ENCODE data around the gene C8G. TPM values are rescaled to one million over a fixed set of nuclear protein-coding genes. Genes with fewer than 3 reads are reported as not detected.

C8G gene
- polyA plus RNA-seq, 1 donor from 2014 or later = not detected

GRCh38 chr9:136928591-136928990, 16.5 kb upstream of the C8G start:
- H4K20me1 ChIP-seq (ENCODE audit: insufficient read depth) = no peaks in the 10 kb centered on the region
- H3K4me2 ChIP-seq (ENCODE audit: low read length) = no peak overlapping the region
- no peak overlapping the region for H3K27ac ChIP-seq (ENCODE audit: low read length)
- H3K36me3 ChIP-seq (ENCODE audit: insufficient read depth, low read length) = no peaks in the 10 kb centered on the region
- no peaks in the 10 kb centered on the region for H3F3A ChIP-seq (ENCODE audit: insufficient read depth, low read length, poor library complexity, severe bottlenecking)
- H2AFZ ChIP-seq (ENCODE audit: low read depth, low read length) = no peak overlapping the region
- H3K9ac ChIP-seq (ENCODE audit: low read length) = no peak overlapping the region
- H3K4me3 ChIP-seq (ENCODE audit: low read length) = no peak overlapping the region
- H3K9me3 ChIP-seq (ENCODE audit: low read length) = no peaks in the 10 kb centered on the region
- H3K9me2 ChIP-seq (ENCODE audit: insufficient read depth, low read length) = no peaks in the 10 kb centered on the region
- no peaks in the 10 kb centered on the region for H3K79me2 ChIP-seq (replicated peaks; ENCODE audit: insufficient read depth, low read length)
- TF ChIP-seq EZH2 (IDR thresholded peaks at IDR 0.05; ENCODE audit: borderline replicate concordance, insufficient read depth, low read length, poor library complexity, severe bottlenecking) = no peak
- TF ChIP-seq, protein P1, sequence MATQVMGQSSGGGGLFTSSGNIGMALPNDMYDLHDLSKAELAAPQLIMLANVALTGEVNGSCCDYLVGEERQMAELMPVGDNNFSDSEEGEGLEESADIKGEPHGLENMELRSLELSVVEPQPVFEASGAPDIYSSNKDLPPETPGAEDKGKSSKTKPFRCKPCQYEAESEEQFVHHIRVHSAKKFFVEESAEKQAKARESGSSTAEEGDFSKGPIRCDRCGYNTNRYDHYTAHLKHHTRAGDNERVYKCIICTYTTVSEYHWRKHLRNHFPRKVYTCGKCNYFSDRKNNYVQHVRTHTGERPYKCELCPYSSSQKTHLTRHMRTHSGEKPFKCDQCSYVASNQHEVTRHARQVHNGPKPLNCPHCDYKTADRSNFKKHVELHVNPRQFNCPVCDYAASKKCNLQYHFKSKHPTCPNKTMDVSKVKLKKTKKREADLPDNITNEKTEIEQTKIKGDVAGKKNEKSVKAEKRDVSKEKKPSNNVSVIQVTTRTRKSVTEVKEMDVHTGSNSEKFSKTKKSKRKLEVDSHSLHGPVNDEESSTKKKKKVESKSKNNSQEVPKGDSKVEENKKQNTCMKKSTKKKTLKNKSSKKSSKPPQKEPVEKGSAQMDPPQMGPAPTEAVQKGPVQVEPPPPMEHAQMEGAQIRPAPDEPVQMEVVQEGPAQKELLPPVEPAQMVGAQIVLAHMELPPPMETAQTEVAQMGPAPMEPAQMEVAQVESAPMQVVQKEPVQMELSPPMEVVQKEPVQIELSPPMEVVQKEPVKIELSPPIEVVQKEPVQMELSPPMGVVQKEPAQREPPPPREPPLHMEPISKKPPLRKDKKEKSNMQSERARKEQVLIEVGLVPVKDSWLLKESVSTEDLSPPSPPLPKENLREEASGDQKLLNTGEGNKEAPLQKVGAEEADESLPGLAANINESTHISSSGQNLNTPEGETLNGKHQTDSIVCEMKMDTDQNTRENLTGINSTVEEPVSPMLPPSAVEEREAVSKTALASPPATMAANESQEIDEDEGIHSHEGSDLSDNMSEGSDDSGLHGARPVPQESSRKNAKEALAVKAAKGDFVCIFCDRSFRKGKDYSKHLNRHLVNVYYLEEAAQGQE (IDR thresholded peaks at IDR 0.05; ENCODE audit: borderline replicate concordance) = no peak
- no peaks in the 10 kb centered on the region for H3K27me3 ChIP-seq (ENCODE audit: insufficient read depth, low read depth, low read length)

DNA sequence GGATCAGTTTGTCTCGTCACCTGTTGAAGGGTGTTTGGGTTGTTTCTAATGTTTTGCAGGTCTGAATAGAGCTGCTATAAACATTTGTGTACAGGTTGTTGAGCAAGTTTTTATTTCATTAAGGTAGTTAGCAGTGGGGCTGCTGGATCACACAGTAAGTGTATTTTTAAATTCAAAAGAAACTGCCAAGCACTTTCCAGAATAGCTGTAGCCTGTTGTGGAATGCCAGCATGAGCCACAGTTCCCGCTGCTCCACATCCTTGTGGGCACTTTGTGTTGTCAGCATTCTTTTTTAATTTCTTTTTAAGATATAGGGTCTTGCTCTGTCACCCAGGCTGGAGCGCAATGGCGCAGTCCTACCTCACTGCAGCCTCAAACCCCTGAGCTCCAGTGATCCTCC, 15.0 kb upstream of the C8G start:
- Histone ChIP-seq H3K27ac (ENCODE audit: low read length) (no peak overlapping the region), H3K9ac (ENCODE audit: low read length) (no peak overlapping the region), H3K79me2 (replicated peaks; ENCODE audit: insufficient read depth, low read length) (no peaks in the 10 kb centered on the region), H3F3A (ENCODE audit: insufficient read depth, low read length, poor library complexity, severe bottlenecking) (no peaks in the 10 kb centered on the region), H3K4me2 (ENCODE audit: low read length) (no peak overlapping the region), H3K27me3 (ENCODE audit: insufficient read depth, low read depth, low read length) (no peaks in the 10 kb centered on the region), H3K9me3 (ENCODE audit: low read length) (no peaks in the 10 kb centered on the region), H4K20me1 (ENCODE audit: insufficient read depth) (no peaks in the 10 kb centered on the region), H3K4me3 (ENCODE audit: low read length) (no peak overlapping the region), H2AFZ (ENCODE audit: low read depth, low read length) (no peak overlapping the region), H3K36me3 (ENCODE audit: insufficient read depth, low read length) (no peaks in the 10 kb centered on the region), H3K9me2 (ENCODE audit: insufficient read depth, low read length) (no peaks in the 10 kb centered on the region)
- TF ChIP-seq EP300 (conservative IDR thresholded peaks at IDR 0.05; ENCODE audit: poor library complexity, severe bottlenecking) (no peak), POLR2AphosphoS5 (IDR thresholded peaks at IDR 0.05) (no peak), MXI1 (conservative IDR thresholded peaks at IDR 0.05; ENCODE audit: poor library complexity, severe bottlenecking) (no peak), TAF1 (IDR thresholded peaks at IDR 0.05; ENCODE audit: low read depth) (no peak), SMC3 (conservative IDR thresholded peaks at IDR 0.05; ENCODE audit: poor library complexity) (no peak), EZH2 (IDR thresholded peaks at IDR 0.05; ENCODE audit: borderline replicate concordance, insufficient read depth, low read length, poor library complexity, severe bottlenecking) (no peak), RAD21 (conservative IDR thresholded peaks at IDR 0.05) (no peak)
- TF ChIP-seq, protein P2, sequence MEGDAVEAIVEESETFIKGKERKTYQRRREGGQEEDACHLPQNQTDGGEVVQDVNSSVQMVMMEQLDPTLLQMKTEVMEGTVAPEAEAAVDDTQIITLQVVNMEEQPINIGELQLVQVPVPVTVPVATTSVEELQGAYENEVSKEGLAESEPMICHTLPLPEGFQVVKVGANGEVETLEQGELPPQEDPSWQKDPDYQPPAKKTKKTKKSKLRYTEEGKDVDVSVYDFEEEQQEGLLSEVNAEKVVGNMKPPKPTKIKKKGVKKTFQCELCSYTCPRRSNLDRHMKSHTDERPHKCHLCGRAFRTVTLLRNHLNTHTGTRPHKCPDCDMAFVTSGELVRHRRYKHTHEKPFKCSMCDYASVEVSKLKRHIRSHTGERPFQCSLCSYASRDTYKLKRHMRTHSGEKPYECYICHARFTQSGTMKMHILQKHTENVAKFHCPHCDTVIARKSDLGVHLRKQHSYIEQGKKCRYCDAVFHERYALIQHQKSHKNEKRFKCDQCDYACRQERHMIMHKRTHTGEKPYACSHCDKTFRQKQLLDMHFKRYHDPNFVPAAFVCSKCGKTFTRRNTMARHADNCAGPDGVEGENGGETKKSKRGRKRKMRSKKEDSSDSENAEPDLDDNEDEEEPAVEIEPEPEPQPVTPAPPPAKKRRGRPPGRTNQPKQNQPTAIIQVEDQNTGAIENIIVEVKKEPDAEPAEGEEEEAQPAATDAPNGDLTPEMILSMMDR (IDR thresholded peaks at IDR 0.05; ENCODE audit: poor library complexity, severe bottlenecking) = no peak
- TF ChIP-seq, protein P1 (IDR thresholded peaks at IDR 0.05; ENCODE audit: borderline replicate concordance) = no peak
